ENCODE results near the gene KLHL7. TPM values are rescaled to one million over a fixed set of nuclear protein-coding genes. Genes with fewer than 3 reads are reported as not detected.

The KLHL7 gene
- total RNA-seq, 1 experiment from 2014 or later = 20.6 TPM

GRCh38 chr7:23105644-23106056, at the start of gene KLHL7 (continued):
- no peak for TF ChIP-seq REST (IDR thresholded peaks at IDR 0.05; ENCODE audit: low read depth)
- TF ChIP-seq ELF1 (IDR thresholded peaks at IDR 0.05; ENCODE audit: borderline replicate concordance, low read depth) = no peak

- no peak overlapping the region for H2AFZ ChIP-seq (ENCODE audit: low read depth, low read length, poor library complexity, severe bottlenecking)
- RAD21 ChIA-PET (ENCODE audit: low non-redundant PET in 1 of 2, low total read pairs in 2 of 2, uncharacterized antibody in 2 of 2, unreplicated experiment in 2 of 2) = no interaction called here
- no peak overlapping the region for H3K27ac ChIP-seq (ENCODE audit: low read depth, low read length)
- intact Hi-C loops (cut with micrococcal nuclease) = no loop called here
- BruUV-seq (replicated peaks) = no TSS peak
- no peaks in the 10 kb centered on the region for H3K36me3 ChIP-seq (ENCODE audit: control insufficient read depth in 1 of 2, insufficient read depth in 2 of 2, low read length in 2 of 2)
- DNase-seq (ENCODE audit: low read depth, low spot score) = no peak
- TF ChIP-seq ELF1 (IDR thresholded peaks at IDR 0.05; ENCODE audit: borderline replicate concordance, low read depth) (no peak), ZNF274 (IDR thresholded peaks at IDR 0.05; ENCODE audit: low read depth, low read length) (no peak), REST (IDR thresholded peaks at IDR 0.05; ENCODE audit: low read depth) (no peak), EGR1 (IDR thresholded peaks at IDR 0.05; ENCODE audit: low read depth) (no peak), ATF3 (IDR thresholded peaks at IDR 0.05) (no peak), JUND (IDR thresholded peaks at IDR 0.05) (no peak), EZH2phosphoT487 (IDR thresholded peaks at IDR 0.05; ENCODE audit: borderline replicate concordance) (no peak), SRF (IDR thresholded peaks at IDR 0.05; ENCODE audit: low read depth) (no peak), POLR2AphosphoS5 (IDR thresholded peaks at IDR 0.05; ENCODE audit: low read depth, low read length) (no peak), ZBTB33 (IDR thresholded peaks at IDR 0.05; ENCODE audit: extremely low read depth, insufficient replicate concordance, low read length) (no peak), CEBPB (IDR thresholded peaks at IDR 0.05; ENCODE audit: low read depth) (no peak), CBX3 (IDR thresholded peaks at IDR 0.05; ENCODE audit: low read depth) (no peak), SIN3A (IDR thresholded peaks at IDR 0.05; ENCODE audit: low read depth) (no peak)
- no peak for ATAC-seq
- CTCF ChIA-PET = interaction anchor here (0.7 to 1.2 kb wide), 2 partner anchors 64 to 332 kb away, joined by 3 read pairs; partner anchors contain the start of gene IL6
- no peaks in the 10 kb centered on the region for H3K79me2 ChIP-seq (ENCODE audit: insufficient read depth, low read length)
- H3K27me3 ChIP-seq (ENCODE audit: insufficient read depth, low read length) = no peaks in the 10 kb centered on the region
- no peak overlapping the region for H3K4me3 ChIP-seq (replicated peaks in 1 of 2; ENCODE audit: low read depth in 1 of 2, low read length in 2 of 2)
- H3K9me3 ChIP-seq (ENCODE audit: control insufficient read depth in 1 of 2, insufficient read depth in 1 of 2, low read depth in 1 of 2, low read length in 2 of 2) = no peaks in the 10 kb centered on the region
- no peaks in the 10 kb centered on the region for H3K9me2 ChIP-seq (ENCODE audit: insufficient read depth)
- no peak overlapping the region for H3K9ac ChIP-seq (ENCODE audit: low read length)
- POLR2A ChIA-PET = no interaction called here
- H3K4me1 ChIP-seq (ENCODE audit: control insufficient read depth in 1 of 2, insufficient read depth in 2 of 2, low read length in 2 of 2) = peaks cover 2 to 4% of the 10 kb centered on the region in 2 experiments; a peak in 3 of 4 replicates
- H3K4me2 ChIP-seq (ENCODE audit: low read length) = no peak overlapping the region
- no peaks in the 10 kb centered on the region for H4K20me1 ChIP-seq (ENCODE audit: insufficient read depth)
Observed at GRCh38 chr7:23058408-23059096, 47.0 kb upstream of the KLHL7 start.

Measured in HCT116 (cell line).